ENCODE results near the gene TAF4. TPM values are rescaled to one million over a fixed set of nuclear protein-coding genes. Genes with fewer than 3 reads are reported as not detected.

TAF4 gene
- total and polyA plus RNA-seq, 2 donors from 2014 or later: 3.7 to 18.4 TPM

- intact Hi-C loops (cut with DNase I): no loop called here
- peaks cover 0 to 40% (median 30%) of the 10 kb centered on the region in 3 donors for H3K4me1 ChIP-seq (ENCODE audit: control insufficient read depth in 2 of 3, insufficient read depth in 2 of 3, low read depth in 1 of 3, low read length in 3 of 3)
- FAIRE-seq (no peak), DNase-seq (peak in 1 of 5 donors; percentile 43)
- no peak for TF ChIP-seq CTCF (IDR thresholded peaks at IDR 0.05; ENCODE audit: borderline replicate concordance, extremely low read depth, insufficient read depth)
- H3K4me3 ChIP-seq (ENCODE audit: low read length in 3 of 3): no peak overlapping the region
- no peaks in the 10 kb centered on the region for H3K36me3 ChIP-seq (ENCODE audit: control insufficient read depth in 2 of 3, insufficient read depth in 3 of 3, low read length in 3 of 3)
- H3K9ac ChIP-seq (ENCODE audit: low read length in 3 of 3): no peak overlapping the region
- no peaks in the 10 kb centered on the region for H3K9me3 ChIP-seq (ENCODE audit: control insufficient read depth in 2 of 3, insufficient read depth in 1 of 3, low read length in 3 of 3)
- H3K27ac ChIP-seq (ENCODE audit: low read depth in 2 of 2, low read length in 2 of 2): no peak overlapping the region
- H3K27me3 ChIP-seq (ENCODE audit: control insufficient read depth, insufficient read depth, low read length): no peaks in the 10 kb centered on the region
Observed at GRCh38 chr20:62027698-62028321, 37.9 kb downstream of the TAF4 start.

GRCh38 chr20:62027116-62027515, 38.6 kb downstream of the TAF4 start:
- no peak overlapping the region for H3K27ac ChIP-seq (ENCODE audit: low read depth in 2 of 2, low read length in 2 of 2)
- intact Hi-C loops (cut with DNase I): no loop called here

GRCh38 chr20:62026564-62026856, 39.2 kb downstream of the TAF4 start:
- DNase-seq: peak in 1 of 5 donors; percentile 50
- Histone ChIP-seq H3K27ac (ENCODE audit: low read depth in 2 of 2, low read length in 2 of 2) (no peak overlapping the region), H3K9ac (ENCODE audit: low read length in 3 of 3) (no peak overlapping the region), H3K27me3 (ENCODE audit: control insufficient read depth, insufficient read depth, low read length) (no peaks in the 10 kb centered on the region), H3K4me1 (ENCODE audit: control insufficient read depth in 2 of 3, insufficient read depth in 2 of 3, low read depth in 1 of 3, low read length in 3 of 3) (peaks cover 0 to 45% (median 35%) of the 10 kb centered on the region in 3 donors), H3K36me3 (ENCODE audit: control insufficient read depth in 2 of 3, insufficient read depth in 3 of 3, low read length in 3 of 3) (no peaks in the 10 kb centered on the region), H3K4me3 (ENCODE audit: low read length in 3 of 3) (no peak overlapping the region), H3K9me3 (ENCODE audit: control insufficient read depth in 2 of 3, insufficient read depth in 1 of 3, low read length in 3 of 3) (no peaks in the 10 kb centered on the region)
- no peak for FAIRE-seq
- TF ChIP-seq CTCF (IDR thresholded peaks at IDR 0.05; ENCODE audit: borderline replicate concordance, extremely low read depth, insufficient read depth): no peak
- intact Hi-C loops (cut with DNase I): no loop called here

More at GRCh38 chr20:62027116-62027515, 38.6 kb downstream of the TAF4 start:
- Histone ChIP-seq H3K9ac (ENCODE audit: low read length in 3 of 3) (peak overlapping the region in 1 of 3 donors; percentile 35), H3K27me3 (ENCODE audit: control insufficient read depth, insufficient read depth, low read length) (no peaks in the 10 kb centered on the region), H3K9me3 (ENCODE audit: control insufficient read depth in 2 of 3, insufficient read depth in 1 of 3, low read length in 3 of 3) (no peaks in the 10 kb centered on the region), H3K4me1 (ENCODE audit: control insufficient read depth in 2 of 3, insufficient read depth in 2 of 3, low read depth in 1 of 3, low read length in 3 of 3) (peaks cover 0 to 44% (median 34%) of the 10 kb centered on the region in 3 donors), H3K36me3 (ENCODE audit: control insufficient read depth in 2 of 3, insufficient read depth in 3 of 3, low read length in 3 of 3) (no peaks in the 10 kb centered on the region), H3K4me3 (ENCODE audit: low read length in 3 of 3) (no peak overlapping the region)
- FAIRE-seq (no peak), DNase-seq (peak in 1 of 5 donors; percentile 30)
- TF ChIP-seq CTCF (IDR thresholded peaks at IDR 0.05; ENCODE audit: borderline replicate concordance, extremely low read depth, insufficient read depth): no peak

Data from kidney (tissue), 14 donors.